Fibroblast of skin of left biceps (primary cell): ENCODE data around the gene EDEM2.
"Not testable (repeated sequence)": the region's sequence is repeated elsewhere in the genome, so short reads cannot be mapped to it uniquely, and the experiment has no call there.

Experiments
- DNase-seq, 2 experiments: peaks; one replicate each; pipeline ENCODE4 v3.0.0-alpha.2; 2013; ENCODE audit warnings: low read depth in 2 of 2

Gene EDEM2

DNA sequence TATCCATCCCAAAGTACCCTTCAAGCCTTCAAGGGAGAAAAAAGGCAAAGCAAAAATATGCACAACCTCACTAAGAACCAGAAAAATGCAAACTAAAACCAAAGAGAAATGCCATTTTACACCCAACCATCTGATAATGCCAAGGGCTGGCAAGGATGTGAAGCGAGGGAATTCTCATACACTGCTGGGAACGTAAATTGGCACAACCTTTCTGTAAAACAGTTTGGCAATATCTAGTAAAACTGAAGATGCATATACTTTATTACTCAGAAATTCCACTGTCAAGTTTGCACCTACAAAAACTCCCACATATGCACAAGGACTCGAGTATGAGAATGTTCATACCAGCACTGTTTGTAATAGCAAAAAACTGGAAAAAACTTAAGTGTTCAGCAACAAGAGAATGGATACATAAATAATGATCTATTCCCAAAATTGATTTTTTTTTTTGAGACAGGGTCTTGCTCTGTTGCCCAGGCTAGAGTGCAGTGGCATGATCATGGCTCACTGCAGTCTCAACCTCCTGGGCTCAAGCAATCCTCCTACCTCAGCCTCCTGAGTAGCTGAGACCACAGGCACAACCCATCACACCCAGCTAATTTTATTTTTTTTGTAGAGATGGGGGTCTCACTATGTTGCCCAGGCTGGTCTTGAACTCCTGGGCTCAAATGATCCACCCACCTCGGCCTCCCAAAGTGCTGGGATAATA, 21.7 kb upstream of the EDEM2 start:
- not testable (repeated sequence) for DNase-seq

GRCh38 chr20:35167787-35168186, 20.7 kb upstream of the EDEM2 start:
- DNase-seq = no peak

DNA sequence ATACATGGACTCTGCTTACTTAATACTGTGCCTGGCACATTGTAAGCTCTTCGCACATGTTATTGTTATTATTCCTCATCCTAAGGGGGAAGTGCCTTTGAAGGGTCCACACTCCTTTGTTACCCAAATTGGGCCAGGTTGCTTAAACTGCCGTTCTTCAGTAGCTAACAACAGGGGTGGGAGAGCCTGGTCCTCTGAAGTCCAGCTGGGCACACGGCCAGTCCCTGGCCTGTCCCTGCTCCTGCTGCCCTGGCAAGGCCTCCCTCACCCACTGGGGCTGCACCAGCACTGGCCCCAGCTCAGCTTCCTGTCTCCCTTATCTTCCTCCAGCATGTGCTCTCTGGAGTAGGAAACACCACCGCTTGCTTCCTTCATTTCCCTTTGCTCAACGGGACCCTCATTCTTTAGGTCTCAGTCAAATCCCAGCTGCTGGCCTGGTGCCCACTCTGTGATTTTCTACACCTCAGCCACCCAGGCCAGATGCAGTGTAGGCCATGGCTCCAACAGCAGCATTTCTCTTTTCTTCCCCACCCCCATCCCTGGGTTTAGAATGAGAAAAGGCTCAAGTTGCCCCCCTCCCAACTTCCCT, 19.2 kb upstream of the EDEM2 start:
- DNase-seq = no peak

- DNase-seq = no peak
Observed at GRCh38 chr20:35165221-35166185, 18.4 kb upstream of the EDEM2 start.

- DNase-seq = not testable (repeated sequence)
Observed at GRCh38 chr20:35164531-35164930, 17.4 kb upstream of the EDEM2 start.

DNA sequence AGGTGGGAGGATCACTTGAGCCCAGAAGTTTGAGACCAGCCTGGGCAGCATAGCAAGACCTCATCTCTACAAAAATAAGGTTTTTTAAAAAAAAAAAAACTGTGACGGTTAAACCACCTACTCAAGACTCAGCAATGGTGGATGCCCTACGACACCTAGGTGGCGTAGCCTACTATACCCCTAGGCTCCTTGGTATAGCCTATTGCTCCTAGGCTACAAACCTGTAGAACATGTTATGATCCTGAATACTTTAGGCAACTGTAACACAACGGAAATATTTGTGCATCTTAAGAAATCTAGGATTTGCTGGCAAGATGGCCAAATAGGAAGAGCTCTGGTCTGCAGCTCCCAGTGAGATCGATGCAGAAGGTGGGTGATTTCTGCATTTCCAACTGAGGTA, 13.2 kb upstream of the EDEM2 start:
- DNase-seq = not testable (repeated sequence)

DNA sequence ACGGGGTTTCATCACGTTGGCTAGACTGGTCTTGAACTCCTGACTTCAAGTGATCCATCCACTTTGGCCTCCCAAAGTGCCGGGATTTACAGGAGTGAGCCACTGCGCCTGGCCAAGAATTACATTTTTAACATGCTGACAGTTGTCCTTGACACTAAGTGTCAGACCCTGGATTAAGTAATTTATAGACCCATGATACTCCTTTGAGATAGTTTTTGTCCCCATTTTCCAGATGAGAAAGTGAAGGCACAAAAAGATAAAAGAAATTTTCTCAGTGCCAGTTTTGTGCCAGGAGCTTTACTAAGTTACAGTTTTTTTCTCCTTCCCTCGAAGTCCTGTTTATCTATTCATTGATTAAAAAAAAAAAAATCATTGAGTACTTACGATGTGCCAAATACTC, 9.8 kb upstream of the EDEM2 start:
- DNase-seq = no peak

- no peak for DNase-seq
Observed at GRCh38 chr20:35155936-35156335, 8.8 kb upstream of the EDEM2 start.

DNA sequence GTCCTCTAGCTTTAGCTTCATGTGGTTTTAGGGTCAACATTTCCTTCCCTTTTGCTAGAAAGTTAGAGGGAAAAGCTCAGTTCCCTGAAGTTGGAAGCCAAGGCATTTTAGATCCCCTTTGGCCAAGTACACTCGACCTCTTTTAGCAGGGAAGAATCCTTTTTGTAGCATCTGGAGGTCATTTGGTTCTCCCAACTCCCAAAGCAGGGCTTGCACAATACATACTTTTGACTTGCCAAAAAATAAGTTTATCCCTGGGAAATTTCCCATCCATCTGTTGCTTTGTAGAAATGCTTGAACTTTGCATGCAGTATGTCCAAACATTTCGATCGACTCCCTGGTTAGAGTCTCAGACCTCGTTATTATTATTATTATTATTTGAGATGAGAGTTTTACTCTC, 4.6 kb upstream of the EDEM2 start:
- peak in 1 of 2 experiments; percentile 36 for DNase-seq

- DNase-seq = no peak
Observed at GRCh38 chr20:35150846-35151579, 3.9 kb upstream of the EDEM2 start.

DNA sequence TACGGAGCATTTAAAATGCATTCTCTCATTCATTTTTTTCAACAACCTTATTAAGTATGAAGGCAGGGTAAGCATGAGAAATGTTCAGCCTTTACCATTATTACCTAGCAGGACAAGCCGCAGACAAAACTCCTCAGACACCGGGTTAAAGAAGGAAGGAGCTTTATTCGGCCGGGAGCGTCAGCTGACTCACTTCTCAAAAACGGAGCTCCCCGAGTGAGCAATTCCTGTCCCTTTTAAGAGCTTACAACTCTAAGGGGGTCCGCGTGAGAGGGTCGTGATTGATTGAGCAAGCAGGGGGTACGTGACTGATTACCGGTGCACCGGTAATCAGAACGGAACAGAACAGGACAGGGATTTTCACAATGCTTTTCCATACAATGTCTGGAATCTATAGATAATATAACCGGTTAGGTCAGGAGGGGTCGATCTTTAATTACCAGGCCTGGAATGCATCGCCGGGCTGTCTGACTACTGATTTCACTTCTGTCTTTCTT, 487 bp upstream of the EDEM2 start:
- DNase-seq = not testable (repeated sequence)

- no peak for DNase-seq
Observed at GRCh38 chr20:35146299-35146919, 727 bp downstream of the EDEM2 start.

DNA sequence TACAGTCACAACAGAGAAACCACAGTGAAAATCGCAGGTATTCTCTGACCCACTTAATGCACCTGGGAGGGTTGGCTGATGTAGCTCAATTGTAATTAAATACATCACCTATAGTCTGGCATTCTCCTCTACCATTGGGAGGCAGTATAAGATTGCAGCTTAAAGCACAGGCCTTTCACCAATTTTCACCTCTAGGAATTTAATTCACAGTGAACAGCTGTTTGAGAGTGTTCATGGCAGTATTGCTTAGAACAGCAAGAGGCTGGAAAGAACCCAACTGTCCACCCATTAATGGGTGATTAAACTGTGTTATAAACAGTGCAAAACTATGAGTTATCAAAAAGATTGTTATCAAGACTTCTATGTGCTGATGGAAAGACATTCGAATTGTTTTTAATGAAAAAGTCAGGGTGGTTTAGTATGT, 2.0 kb downstream of the EDEM2 start:
- peak in 1 of 2 experiments; percentile 12 for DNase-seq

GRCh38 chr20:35144694-35145093, 2.4 kb downstream of the EDEM2 start:
- DNase-seq = no peak

DNA sequence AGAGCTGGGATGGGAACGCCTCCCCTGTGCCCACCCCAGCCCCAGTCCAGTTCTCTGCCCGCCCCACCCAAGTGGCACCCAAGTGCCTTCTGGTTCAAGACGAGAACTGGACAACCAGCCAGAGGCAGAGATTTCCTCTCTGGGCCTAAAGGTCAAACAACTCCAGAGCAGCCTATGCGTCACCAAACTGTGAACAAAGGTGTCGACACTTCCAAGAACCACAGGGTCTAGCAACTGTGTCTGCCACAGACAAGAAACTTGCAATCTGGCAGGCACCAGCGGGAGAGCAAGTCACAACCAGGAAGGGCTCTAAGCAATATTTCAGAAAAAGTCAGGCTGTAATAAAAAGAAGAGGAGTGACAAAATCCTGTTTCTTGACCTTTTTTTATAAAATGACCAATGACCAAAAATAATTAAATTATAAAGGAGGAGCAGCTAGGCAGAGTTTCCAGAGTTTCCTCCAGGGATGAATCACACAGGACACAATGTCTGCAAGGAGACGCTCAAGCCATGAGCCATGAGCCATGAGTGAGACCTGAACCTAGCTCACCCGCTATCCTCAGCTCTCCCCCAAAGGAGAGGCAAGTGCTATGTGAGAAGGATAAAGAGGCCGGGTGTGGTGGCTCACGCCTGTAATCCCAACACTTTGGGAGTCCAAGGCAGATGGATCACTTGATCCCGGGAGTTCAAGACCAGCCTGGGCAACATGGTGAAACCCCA, 11.1 kb downstream of the EDEM2 start:
- no peak for DNase-seq

DNA sequence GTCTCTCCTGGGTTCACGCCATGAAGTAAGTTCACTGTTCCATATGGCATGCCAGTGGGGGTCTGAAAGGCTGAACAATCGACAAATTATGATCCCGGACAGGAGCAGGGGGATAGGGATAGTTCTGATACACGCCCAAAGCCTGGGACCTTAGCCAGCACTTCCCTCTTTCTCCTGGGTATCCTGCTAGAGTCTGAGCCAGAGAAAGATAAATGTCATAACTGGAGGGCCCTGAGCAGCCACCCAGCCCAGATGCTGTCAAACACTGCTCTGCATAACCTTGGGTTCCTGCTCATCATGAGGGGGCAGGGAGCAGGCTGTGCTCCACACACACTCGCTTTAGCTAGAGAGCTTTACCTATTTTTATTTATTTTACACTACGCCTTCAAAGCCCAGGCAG, 12.3 kb downstream of the EDEM2 start:
- DNase-seq = no peak

- no peak for DNase-seq
Observed at GRCh38 chr20:35134472-35134871, 12.7 kb downstream of the EDEM2 start.

DNA sequence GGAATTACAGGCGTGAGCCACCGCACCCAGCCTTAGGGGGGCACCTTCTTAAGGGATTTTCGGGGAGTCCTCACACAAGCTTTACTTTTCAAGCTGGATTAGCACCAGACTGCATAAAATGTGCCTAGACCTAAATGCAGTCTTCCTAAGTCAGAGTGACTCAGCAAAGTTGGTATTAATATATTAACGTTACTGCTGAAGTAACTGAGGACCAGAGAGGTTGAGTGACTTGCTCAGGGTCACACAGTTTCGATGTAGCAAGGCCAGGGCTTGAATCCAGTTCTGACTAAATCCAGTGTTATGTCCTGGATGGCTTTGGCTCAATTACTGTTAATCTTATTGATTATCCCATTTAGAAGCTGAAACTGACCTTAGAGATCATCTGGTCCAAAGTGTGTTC, 13.4 kb downstream of the EDEM2 start:
- DNase-seq = no peak

DNA sequence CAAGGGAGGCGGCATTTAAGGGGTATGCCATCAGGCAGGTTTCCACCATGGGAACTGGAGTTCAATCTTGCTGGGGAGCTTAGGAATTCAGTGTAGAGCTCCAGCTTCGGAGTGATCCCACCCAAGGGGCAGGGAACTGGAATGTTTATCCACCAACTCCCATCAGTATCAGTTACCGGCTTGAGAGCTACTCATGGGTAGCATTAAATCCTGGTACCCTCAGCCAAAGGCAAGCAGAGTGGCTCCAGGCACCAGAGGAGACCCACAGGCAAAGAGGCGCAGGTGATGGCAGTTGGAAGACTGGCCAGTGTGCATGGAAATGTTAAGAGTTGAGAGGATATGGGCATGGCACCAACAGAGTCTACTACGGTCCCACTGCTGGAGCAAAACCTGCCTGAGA, 14.1 kb downstream of the EDEM2 start:
- DNase-seq = no peak

DNA sequence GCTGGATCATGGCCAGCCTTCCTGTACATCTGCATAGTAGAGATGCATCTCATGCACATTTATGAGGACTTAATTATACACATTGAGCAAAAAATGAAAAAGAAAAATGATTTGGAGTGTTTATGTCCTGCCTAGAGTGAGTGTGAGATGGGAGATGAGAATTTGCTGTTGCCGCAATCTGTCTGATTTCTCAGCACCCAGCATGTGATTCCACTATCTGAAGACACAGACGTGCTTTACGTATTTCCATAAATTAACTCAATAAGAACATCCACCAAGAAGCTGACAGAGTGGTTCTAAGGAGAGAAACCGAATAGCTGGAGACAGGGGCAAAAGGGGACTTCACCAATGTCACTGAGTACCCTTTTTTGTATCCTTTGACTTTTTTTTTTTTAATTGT, 15.2 kb downstream of the EDEM2 start:
- DNase-seq = no peak
